Stimulated activated CD4-positive, alpha-beta T cell treated with anti-CD3 and anti-CD28 coated beads, TNF-alpha, amount 100 ng/mL, for 1 hour (primary cell): ENCODE results near the gene SLC2A1.

ENCODE experiments used
- DNase-seq, 3 donors: peaks; one replicate each; pipeline ENCODE4 v3.0.0-alpha.2; 2020; ENCODE audit warnings: low read depth in 3 of 3, low spot score in 1 of 3

Gene SLC2A1

GRCh38 chr1:42960566-42961311 is 2.1 kb upstream of the SLC2A1 start:
- DNase-seq: no peak

- DNase-seq: no peak
These were observed 1.4 kb upstream of the SLC2A1 start for GRCh38 chr1:42960122-42960390.

- peak in 2 of 3 donors; percentile 31 to 56 for DNase-seq
These were observed 684 bp downstream of the SLC2A1 start for GRCh38 chr1:42957880-42958487.

GRCh38 chr1:42957229-42957879 is 1.3 kb downstream of the SLC2A1 start:
- DNase-seq: no peak

- no peak for DNase-seq
These were observed 1.9 kb downstream of the SLC2A1 start for GRCh38 chr1:42956739-42957138.

- DNase-seq: no peak
These were observed 3.2 kb downstream of the SLC2A1 start for GRCh38 chr1:42955311-42956063.

- no peak for DNase-seq
These were observed 5.2 kb downstream of the SLC2A1 start for GRCh38 chr1:42953182-42954180.

- DNase-seq: no peak
These were observed 6.2 kb downstream of the SLC2A1 start for GRCh38 chr1:42952303-42953001.

GRCh38 chr1:42951588-42951987 is 7.1 kb downstream of the SLC2A1 start:
- no peak for DNase-seq

GRCh38 chr1:42950116-42950481 is 8.6 kb downstream of the SLC2A1 start:
- no peak for DNase-seq

GRCh38 chr1:42949312-42950115 is 9.2 kb downstream of the SLC2A1 start:
- DNase-seq: no peak

GRCh38 chr1:42947965-42948732 is 10.5 kb downstream of the SLC2A1 start:
- no peak for DNase-seq

- DNase-seq: no peak
These were observed 11.6 kb downstream of the SLC2A1 start for GRCh38 chr1:42947117-42947516.

- no peak for DNase-seq
These were observed 12.4 kb downstream of the SLC2A1 start for GRCh38 chr1:42946120-42946898.

GRCh38 chr1:42945164-42945563 is 13.5 kb downstream of the SLC2A1 start:
- DNase-seq: no peak

- no peak for DNase-seq
These were observed 14.3 kb downstream of the SLC2A1 start for GRCh38 chr1:42944246-42944928.

GRCh38 chr1:42943728-42944127 is 14.9 kb downstream of the SLC2A1 start:
- DNase-seq: no peak
